GM12864 (cell line): ENCODE measurements around the gene OSBPL9.

ENCODE experiments used
- DNase-seq: peaks from one replicate; pipeline ENCODE4 v3.0.0-alpha.2; 2011; ENCODE audit warnings: low read depth
- H3K4me3 ChIP-seq: 2 replicates; pipeline ENCODE4 v1.5.1; 2011; ENCODE audit warnings: mild to moderate bottlenecking, low read depth, low read length, control low read depth
- TF ChIP-seq, protein P1 (sequence below): IDR thresholded peaks from 2 replicates; pipeline ENCODE4 v1.5.1; 2011; ENCODE audit warnings: low read depth, mild to moderate bottlenecking, moderate library complexity, low read length, control low read depth, inconsistent platforms; ENCODE audit errors: missing control alignments

The OSBPL9 gene

DNA sequence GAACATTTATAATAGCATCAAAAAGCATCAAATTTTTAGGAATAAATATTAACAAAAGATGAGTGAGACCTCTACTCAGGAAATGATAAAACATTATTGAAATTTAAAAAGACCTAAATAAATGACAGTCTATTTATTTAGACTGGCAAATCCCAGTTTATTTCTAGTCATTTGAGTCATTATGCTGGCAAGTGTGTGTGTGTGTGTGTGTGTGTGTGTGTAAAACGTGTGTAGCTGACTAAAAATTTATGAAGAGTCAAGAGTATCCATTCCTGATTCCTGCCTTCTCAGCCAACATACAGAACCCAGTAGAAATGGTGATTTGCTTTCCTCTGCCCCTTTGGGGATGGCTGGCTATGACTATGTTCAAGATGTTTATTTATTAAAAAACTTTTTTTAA is 46.2 kb downstream of the OSBPL9 start:
- TF ChIP-seq, protein P1, sequence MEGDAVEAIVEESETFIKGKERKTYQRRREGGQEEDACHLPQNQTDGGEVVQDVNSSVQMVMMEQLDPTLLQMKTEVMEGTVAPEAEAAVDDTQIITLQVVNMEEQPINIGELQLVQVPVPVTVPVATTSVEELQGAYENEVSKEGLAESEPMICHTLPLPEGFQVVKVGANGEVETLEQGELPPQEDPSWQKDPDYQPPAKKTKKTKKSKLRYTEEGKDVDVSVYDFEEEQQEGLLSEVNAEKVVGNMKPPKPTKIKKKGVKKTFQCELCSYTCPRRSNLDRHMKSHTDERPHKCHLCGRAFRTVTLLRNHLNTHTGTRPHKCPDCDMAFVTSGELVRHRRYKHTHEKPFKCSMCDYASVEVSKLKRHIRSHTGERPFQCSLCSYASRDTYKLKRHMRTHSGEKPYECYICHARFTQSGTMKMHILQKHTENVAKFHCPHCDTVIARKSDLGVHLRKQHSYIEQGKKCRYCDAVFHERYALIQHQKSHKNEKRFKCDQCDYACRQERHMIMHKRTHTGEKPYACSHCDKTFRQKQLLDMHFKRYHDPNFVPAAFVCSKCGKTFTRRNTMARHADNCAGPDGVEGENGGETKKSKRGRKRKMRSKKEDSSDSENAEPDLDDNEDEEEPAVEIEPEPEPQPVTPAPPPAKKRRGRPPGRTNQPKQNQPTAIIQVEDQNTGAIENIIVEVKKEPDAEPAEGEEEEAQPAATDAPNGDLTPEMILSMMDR = no peak
- no peak for DNase-seq

GRCh38 chr1:51663721-51664120 is 46.8 kb downstream of the OSBPL9 start:
- TF ChIP-seq, protein P1 = no peak

More for the DNA sequence above, 46.2 kb downstream of the OSBPL9 start:
- H3K4me3 ChIP-seq = no peak overlapping the region

DNA sequence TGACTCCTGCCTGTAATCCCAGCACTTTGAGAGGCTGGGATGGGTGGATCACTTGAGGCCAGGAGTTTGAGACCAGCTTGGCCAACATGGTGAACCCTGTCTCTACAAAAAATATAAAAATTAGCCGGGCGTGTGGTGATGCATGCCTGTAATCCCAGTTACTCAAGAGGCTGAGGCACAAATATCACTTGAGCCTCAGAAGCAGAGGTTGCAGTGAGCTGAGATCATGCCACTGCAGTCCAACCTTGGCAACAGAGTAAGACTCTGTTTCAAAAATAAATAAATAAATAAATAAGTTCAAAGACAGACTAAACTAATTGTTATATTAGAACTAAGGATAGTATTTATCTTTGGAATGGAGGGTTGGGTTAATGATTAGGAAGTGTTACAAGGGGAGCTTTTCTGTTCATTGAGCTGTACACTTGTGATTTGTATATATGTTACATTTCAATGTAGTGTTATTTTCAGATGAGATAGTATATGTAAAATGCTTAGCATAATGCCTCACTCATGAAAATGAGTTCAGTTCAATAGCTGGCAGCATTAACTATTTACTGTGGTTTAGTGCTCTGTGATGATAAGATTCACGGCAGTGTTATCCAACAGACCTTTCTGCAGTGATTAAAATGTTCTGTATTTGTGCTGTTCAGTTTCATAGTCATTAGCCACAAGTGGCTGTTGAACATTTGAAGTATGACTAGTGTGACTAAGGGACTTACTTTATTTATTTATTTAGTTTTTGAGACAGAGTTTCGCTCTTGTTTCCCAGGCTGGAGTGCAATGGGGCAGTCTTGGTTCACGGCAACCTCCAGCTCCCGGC is 47.7 kb downstream of the OSBPL9 start:
- no peak for DNase-seq
- TF ChIP-seq, protein P1 = no peak
- H3K4me3 ChIP-seq = no peak overlapping the region

More at GRCh38 chr1:51663721-51664120, 46.8 kb downstream of the OSBPL9 start:
- H3K4me3 ChIP-seq = no peak overlapping the region
- DNase-seq = no peak

DNA sequence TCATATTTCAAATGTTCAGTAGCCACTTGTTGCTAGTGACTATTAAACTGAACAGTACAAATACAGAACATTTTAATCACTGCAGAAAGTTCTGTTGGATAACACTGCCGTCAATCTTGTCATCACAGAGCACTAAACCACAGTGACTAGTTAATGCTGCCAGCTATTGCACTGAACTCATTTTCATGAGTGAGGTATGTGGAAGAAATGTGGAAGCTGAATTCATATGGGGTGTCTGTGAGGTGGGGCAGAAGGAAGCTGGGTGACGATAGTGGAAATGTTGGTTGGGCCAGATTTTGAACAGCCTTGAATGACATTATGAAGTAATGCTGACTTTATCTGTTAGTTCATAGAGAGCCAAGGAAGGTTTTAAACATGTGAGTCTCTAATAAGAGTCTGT is 49.6 kb downstream of the OSBPL9 start:
- no peak overlapping the region for H3K4me3 ChIP-seq
- TF ChIP-seq, protein P1 = no peak
- DNase-seq = no peak

DNA sequence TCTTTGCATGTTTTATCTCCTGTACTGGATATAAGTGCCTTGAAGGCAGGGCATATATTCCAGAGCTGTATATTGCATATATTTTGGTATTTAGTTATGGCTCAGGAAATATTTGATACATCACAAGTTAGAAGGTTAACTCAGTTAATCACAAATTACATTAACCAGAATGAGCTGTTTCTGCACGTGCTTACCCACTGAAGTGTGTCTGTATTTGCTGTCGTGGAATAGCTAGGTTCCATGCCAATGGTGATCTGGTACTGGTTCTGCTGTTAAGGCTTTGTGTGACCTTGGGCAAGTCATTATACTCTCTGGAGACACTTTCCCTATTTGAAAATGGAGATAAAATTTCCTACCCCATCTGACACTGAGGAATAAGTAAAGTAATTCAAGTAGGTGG is 50.7 kb downstream of the OSBPL9 start:
- H3K4me3 ChIP-seq = no peak overlapping the region
- TF ChIP-seq, protein P1 = no peak
- no peak for DNase-seq

DNA sequence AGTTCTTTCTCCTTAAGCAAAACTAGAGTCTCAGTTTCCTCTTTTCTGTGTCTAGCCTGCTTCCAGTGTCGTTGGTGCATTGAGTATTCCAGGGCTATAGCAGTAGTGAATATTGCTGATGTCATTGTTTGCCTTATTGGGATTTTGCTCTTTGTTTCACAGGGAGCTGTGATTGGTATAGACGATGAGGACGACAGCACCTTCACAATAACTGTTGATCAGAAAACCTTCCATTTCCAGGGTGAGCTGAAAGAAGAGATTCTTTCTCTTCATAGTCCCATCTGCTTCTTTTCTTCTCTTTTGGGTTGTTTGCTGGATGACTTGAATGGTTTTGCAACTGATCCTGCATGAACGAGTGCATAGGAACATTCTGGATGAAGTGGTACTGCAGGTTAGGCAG is 52.4 kb downstream of the OSBPL9 start:
- TF ChIP-seq, protein P1 = no peak
- H3K4me3 ChIP-seq = no peak overlapping the region
- DNase-seq = no peak

GRCh38 chr1:51669816-51670215 is 52.9 kb downstream of the OSBPL9 start:
- DNase-seq = no peak
- TF ChIP-seq, protein P1 = no peak
- H3K4me3 ChIP-seq = no peak overlapping the region
